Measurements from ENCODE around the gene SLC5A12. TPM values are rescaled to one million over a fixed set of nuclear protein-coding genes. Genes with fewer than 3 reads are reported as not detected.

SLC5A12 gene, protein sequence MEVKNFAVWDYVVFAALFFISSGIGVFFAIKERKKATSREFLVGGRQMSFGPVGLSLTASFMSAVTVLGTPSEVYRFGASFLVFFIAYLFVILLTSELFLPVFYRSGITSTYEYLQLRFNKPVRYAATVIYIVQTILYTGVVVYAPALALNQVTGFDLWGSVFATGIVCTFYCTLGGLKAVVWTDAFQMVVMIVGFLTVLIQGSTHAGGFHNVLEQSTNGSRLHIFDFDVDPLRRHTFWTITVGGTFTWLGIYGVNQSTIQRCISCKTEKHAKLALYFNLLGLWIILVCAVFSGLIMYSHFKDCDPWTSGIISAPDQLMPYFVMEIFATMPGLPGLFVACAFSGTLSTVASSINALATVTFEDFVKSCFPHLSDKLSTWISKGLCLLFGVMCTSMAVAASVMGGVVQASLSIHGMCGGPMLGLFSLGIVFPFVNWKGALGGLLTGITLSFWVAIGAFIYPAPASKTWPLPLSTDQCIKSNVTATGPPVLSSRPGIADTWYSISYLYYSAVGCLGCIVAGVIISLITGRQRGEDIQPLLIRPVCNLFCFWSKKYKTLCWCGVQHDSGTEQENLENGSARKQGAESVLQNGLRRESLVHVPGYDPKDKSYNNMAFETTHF
- total RNA-seq (2022; extraction: Qiagen RNA extraction; ENCODE audit: low read depth), result not detected in 5 replicates

DNA sequence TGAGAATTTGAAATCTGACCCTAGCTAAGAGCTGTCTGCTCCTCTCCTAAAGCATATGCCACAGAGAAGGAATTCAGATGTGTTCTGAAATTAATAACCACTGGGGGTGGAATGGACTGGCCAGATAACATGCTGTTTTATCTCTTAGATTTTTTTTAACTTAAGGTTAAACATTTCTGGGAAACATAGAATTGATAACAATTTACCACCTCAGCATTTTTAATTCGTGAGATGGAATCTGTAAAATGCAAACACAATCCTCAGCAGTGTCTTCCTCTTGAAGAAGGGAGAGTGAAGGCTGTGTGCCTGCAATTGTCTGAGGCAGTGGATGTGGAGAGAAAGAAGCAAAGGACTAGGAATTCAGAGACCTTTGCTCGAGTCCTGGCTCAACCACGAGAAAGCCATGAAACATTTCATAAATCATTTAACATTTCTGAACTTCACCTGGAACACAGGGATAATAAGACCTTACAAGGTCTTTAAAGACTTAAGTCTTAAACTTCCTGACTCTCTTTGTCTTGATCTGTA, at the start of gene SLC5A12:
Gene SLC5A12, minus strand, starts transcription at position 113 of the 528 bp plus-strand sequence. CDS start 346 bp downstream, outside the sequence.

Other genes starting within 250 kb of the SLC5A12 start
- gene MUC15, start 149.8 kb downstream of the SLC5A12 start, total RNA-seq (2022; extraction: Qiagen RNA extraction; ENCODE audit: low read depth), result not detected in 5 replicates

Data from A549 treated with ZK216348 at 1 μM for 4 hours (cell line).